Body of pancreas (tissue), 4 donors: ENCODE data around the gene NEDD4.

Source experiments
- POLR2A ChIP-seq, 3 donors: fragments of 450-650 bp; IDR thresholded peaks; one replicate each; pipeline ENCODE4 v1.6.1; 2016; ENCODE audit warnings: antibody characterized with exemption in 3 of 3, mild to moderate bottlenecking in 2 of 3
- TF ChIP-seq, protein P1 (sequence below), 7 experiments: fragments of 450-650 bp in 4 of 7; fragments of 200-600 bp in 3 of 7; sonication (generic) in 3 of 7; IDR thresholded peaks; one replicate each; pipeline ENCODE4 v1.5.1; 2016 to 2019; ENCODE audit warnings: antibody characterized with exemption in 7 of 7

DNA sequence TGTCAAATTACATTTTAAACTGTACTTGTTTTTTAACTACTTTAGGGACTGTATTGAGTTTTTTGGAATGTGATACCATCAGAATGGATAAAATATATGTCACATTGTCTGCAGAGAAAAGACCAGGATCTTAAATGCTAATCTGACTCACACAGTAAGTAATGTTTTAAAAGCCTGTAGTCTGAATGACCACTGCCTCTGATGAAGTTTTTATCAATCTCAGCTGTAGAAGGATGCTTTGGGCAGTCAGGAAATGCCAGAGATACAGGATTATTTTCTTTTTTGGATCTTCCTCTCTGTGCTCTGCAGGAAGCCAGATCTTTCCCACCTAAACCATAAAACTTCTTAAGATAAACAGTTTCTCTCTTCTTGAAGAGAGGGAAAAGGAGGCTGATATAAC lies 177.4 kb downstream of the NEDD4 start:
- TF ChIP-seq POLR2A (IDR thresholded peaks at IDR 0.05), result no peak
- TF ChIP-seq, protein P1, sequence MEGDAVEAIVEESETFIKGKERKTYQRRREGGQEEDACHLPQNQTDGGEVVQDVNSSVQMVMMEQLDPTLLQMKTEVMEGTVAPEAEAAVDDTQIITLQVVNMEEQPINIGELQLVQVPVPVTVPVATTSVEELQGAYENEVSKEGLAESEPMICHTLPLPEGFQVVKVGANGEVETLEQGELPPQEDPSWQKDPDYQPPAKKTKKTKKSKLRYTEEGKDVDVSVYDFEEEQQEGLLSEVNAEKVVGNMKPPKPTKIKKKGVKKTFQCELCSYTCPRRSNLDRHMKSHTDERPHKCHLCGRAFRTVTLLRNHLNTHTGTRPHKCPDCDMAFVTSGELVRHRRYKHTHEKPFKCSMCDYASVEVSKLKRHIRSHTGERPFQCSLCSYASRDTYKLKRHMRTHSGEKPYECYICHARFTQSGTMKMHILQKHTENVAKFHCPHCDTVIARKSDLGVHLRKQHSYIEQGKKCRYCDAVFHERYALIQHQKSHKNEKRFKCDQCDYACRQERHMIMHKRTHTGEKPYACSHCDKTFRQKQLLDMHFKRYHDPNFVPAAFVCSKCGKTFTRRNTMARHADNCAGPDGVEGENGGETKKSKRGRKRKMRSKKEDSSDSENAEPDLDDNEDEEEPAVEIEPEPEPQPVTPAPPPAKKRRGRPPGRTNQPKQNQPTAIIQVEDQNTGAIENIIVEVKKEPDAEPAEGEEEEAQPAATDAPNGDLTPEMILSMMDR (IDR thresholded peaks at IDR 0.05), result no peak
